Suprapubic skin (tissue), 4 donors: ENCODE data around the gene CAMK2G. TPM values are rescaled to one million over a fixed set of nuclear protein-coding genes. Genes with fewer than 3 reads are reported as not detected.

Source experiments
- DNase-seq, 2 donors: peaks; one replicate each; pipeline ENCODE4 v3.0.0-alpha.2; 2019; ENCODE audit warnings: low spot score in 2 of 2
- H3K27ac ChIP-seq: fragments of 200-600 bp; sonication (generic); one replicate; pipeline ENCODE4 v1.5.1; 2019
- H3K27me3 ChIP-seq: fragments of 200-600 bp; sonication (generic); one replicate; pipeline ENCODE4 v1.5.1; 2019
- H3K36me3 ChIP-seq: fragments of 200-600 bp; sonication (generic); one replicate; pipeline ENCODE4 v1.5.1; 2019
- H3K4me1 ChIP-seq: fragments of 200-600 bp; sonication (generic); one replicate; pipeline ENCODE4 v1.5.1; 2019
- H3K4me3 ChIP-seq: fragments of 200-600 bp; sonication (generic); one replicate; pipeline ENCODE4 v1.5.1; 2019; ENCODE audit warnings: mild to moderate bottlenecking
- H3K9me3 ChIP-seq: fragments of 200-600 bp; sonication (generic); one replicate; pipeline ENCODE4 v1.5.1; 2019
- CTCF ChIP-seq, 2 donors: fragments of 200-600 bp in 1 of 2; fragments of 450-650 bp in 1 of 2; sonication (generic) in 1 of 2; IDR thresholded peaks; one replicate each; pipeline ENCODE4 v1.5.1; 2016 to 2019; ENCODE audit warnings: antibody characterized with exemption in 2 of 2, mild to moderate bottlenecking in 1 of 2, moderate library complexity in 1 of 2
- EP300 ChIP-seq: sonication (generic); formaldehyde crosslinking; IDR thresholded peaks from one replicate; pipeline ENCODE4 v1.6.1; 2017; ENCODE audit warnings: antibody characterized with exemption
- POLR2A ChIP-seq, 2 donors: fragments of 450-650 bp; IDR thresholded peaks; one replicate each; pipeline ENCODE4 v1.6.1; 2017; ENCODE audit warnings: antibody characterized with exemption in 2 of 2, mild to moderate bottlenecking in 2 of 2, moderate library complexity in 2 of 2
- POLR2AphosphoS5 ChIP-seq, 3 donors: sonication (generic); formaldehyde crosslinking; IDR thresholded peaks; one replicate each; pipeline ENCODE4 v1.6.1; 2017; ENCODE audit warnings: antibody characterized with exemption in 3 of 3
- WGBS: methylation state at CpG from one replicate; pipeline ENCODE4 v1.1.5; 2018; 5-methylcytosine and 5-hydroxymethylcytosine counted together
- total RNA-seq, 4 donors: library from RNA; depleted of rRNA; stranded (reverse); fragments of >200 nt; gene quantifications; one replicate each; pipeline ENCODE4 v1.1.0, GENCODE V29; 2016

The CAMK2G gene
- total RNA-seq, 4 donors from 2014 or later: 16.9 to 35.2 (median 20.6) TPM

GRCh38 chr10:73873142-73873837, 1.1 kb downstream of the CAMK2G start:
- H3K36me3 ChIP-seq: peaks cover 16% of the 10 kb centered on the region
- peaks cover 47% of the 10 kb centered on the region for H3K4me1 ChIP-seq
- no peaks in the 10 kb centered on the region for H3K9me3 ChIP-seq
- H3K27me3 ChIP-seq: no peaks in the 10 kb centered on the region
- no peak overlapping the region for H3K27ac ChIP-seq
- WGBS: 55% methylated on average over 21 of the region's 33 CpGs
- peak overlapping the region; percentile 90 for H3K4me3 ChIP-seq
- no peak for TF ChIP-seq POLR2A (IDR thresholded peaks at IDR 0.05)
- no peak for TF ChIP-seq POLR2AphosphoS5 (IDR thresholded peaks at IDR 0.05)
- no peak for TF ChIP-seq CTCF (IDR thresholded peaks at IDR 0.05)
- TF ChIP-seq EP300: no peak
- DNase-seq: no peak

GRCh38 chr10:73872190-73872710, 2.1 kb downstream of the CAMK2G start:
- Histone ChIP-seq H3K27ac (no peak overlapping the region), H3K4me3 (peak overlapping the region; percentile 90), H3K9me3 (no peaks in the 10 kb centered on the region), H3K4me1 (peaks cover 47% of the 10 kb centered on the region), H3K27me3 (no peaks in the 10 kb centered on the region), H3K36me3 (peaks cover 19% of the 10 kb centered on the region)
- WGBS: 41% methylated on average over 5 of the region's 5 CpGs
- DNase-seq: no peak
- TF ChIP-seq POLR2A (IDR thresholded peaks at IDR 0.05): no peak

DNA sequence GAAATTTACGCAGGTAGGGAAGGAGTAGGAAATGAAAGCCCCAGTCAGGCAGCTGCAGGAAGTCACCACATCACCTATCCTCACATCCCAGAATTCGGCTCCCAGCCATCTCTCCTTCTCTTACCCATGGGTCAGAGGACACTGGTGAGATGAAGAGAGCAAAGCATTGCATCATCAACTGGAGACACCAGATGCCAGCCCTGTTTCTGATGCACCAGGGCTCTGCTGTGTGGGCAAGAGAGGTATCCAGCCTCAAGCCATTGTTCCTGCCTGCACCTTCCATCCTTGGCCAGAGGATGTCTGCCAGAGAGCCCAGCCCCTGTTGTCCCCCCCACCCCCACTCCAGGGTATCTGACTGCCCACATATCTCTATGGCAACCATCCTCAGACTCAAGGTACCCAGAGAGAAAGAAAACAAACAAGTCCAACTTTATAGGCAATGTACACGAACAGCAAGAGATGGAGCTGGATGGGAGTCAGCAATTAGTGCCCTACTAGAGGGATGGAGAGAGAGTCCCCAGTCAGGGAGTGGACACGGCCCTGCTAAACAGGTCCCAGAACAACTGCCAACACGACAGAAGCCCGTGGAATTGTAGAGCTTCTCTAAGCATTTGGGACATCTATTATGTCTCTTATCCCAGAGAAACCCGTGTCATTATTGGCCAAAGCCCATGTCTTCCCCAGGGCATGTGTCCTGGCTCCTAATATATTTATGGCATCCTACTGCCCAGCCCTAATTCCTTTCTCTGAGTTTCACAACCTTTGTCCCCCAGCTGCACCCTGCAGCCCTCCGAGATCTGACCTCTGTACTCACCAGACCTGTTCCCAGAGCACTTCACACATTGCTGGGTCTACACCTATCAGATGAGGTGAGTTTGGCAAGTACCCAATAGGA, 2.8 kb downstream of the CAMK2G start:
- H3K4me1 ChIP-seq: peaks cover 50% of the 10 kb centered on the region
- peaks cover 19% of the 10 kb centered on the region for H3K36me3 ChIP-seq
- no peak for DNase-seq
- no peak overlapping the region for H3K27ac ChIP-seq
- WGBS: 65% methylated on average over 8 of the region's 8 CpGs
- no peaks in the 10 kb centered on the region for H3K27me3 ChIP-seq
- TF ChIP-seq CTCF (IDR thresholded peaks at IDR 0.05) (no peak), EP300 (no peak), POLR2AphosphoS5 (IDR thresholded peaks at IDR 0.05) (no peak), POLR2A (IDR thresholded peaks at IDR 0.05) (no peak)
- H3K9me3 ChIP-seq: no peaks in the 10 kb centered on the region
- H3K4me3 ChIP-seq: no peak overlapping the region

- H3K36me3 ChIP-seq: peaks cover 19% of the 10 kb centered on the region
- no peak for TF ChIP-seq CTCF (IDR thresholded peaks at IDR 0.05)
- no peak for TF ChIP-seq POLR2A (IDR thresholded peaks at IDR 0.05)
- WGBS: 100% methylated on average over 1 of the region's 5 CpGs
- H3K27ac ChIP-seq: no peak overlapping the region
- H3K9me3 ChIP-seq: no peaks in the 10 kb centered on the region
- peaks cover 45% of the 10 kb centered on the region for H3K4me1 ChIP-seq
- no peak overlapping the region for H3K4me3 ChIP-seq
- DNase-seq: no peak
- H3K27me3 ChIP-seq: no peaks in the 10 kb centered on the region
Measured at GRCh38 chr10:73868655-73869195, 5.6 kb downstream of the CAMK2G start.

- Histone ChIP-seq H3K36me3 (peaks cover 19% of the 10 kb centered on the region), H3K9me3 (no peaks in the 10 kb centered on the region), H3K4me3 (no peak overlapping the region), H3K4me1 (peaks cover 44% of the 10 kb centered on the region), H3K27me3 (no peaks in the 10 kb centered on the region), H3K27ac (no peak overlapping the region)
- TF ChIP-seq CTCF (IDR thresholded peaks at IDR 0.05) (no peak), POLR2AphosphoS5 (IDR thresholded peaks at IDR 0.05) (no peak)
- WGBS: 80% methylated on average over 11 of the region's 11 CpGs
- no peak for DNase-seq
Measured at GRCh38 chr10:73867871-73868631, 6.3 kb downstream of the CAMK2G start.
